HCT116 (cell line): ENCODE data around the gene IL17RD. TPM values are rescaled to one million over a fixed set of nuclear protein-coding genes. Genes with fewer than 3 reads are reported as not detected.

ENCODE experiments used
- ATAC-seq: fragments of 200-7000 bp; cut with Tn5 transposase; 2 replicates; pipeline ENCODE4 v1.9.1; 2020; ENCODE audit warnings: mild to moderate bottlenecking, moderate library complexity
- BruUV-seq: library from RNA; stranded (reverse); fragments of 400-500 nt; replicated peaks from 2 replicates; lab custom pipeline; 2021; lab: Mats Ljungman, UMichigan
- CTCF ChIA-PET: fragments of 300-600 bp; sonication (Branson Sonifier 250); formaldehyde crosslinking; loops from one replicate; lab custom pipeline; 2021; ENCODE audit warnings: antibody characterized with exemption; lab: Charles Lee
- POLR2A ChIA-PET: fragments of 300-600, 350-600 bp; sonication (Branson Sonifier 250); formaldehyde crosslinking; loops from one replicate; lab custom pipeline; 2021; ENCODE audit warnings: antibody characterized with exemption; lab: Charles Lee
- RAD21 ChIA-PET, 2 experiments: fragments of 300-600 bp; sonication (Branson Sonifier 250); formaldehyde crosslinking; loops; one replicate each; lab custom pipeline; 2023; ENCODE audit warnings: low total read pairs in 2 of 2; ENCODE audit not compliant: uncharacterized antibody in 2 of 2, unreplicated experiment in 2 of 2, low non-redundant PET in 1 of 2; lab: Charles Lee
- DNase-seq: peaks from one replicate; pipeline ENCODE4 v3.0.0-alpha.2; 2010; ENCODE audit warnings: low read depth, low spot score
- H2AFZ ChIP-seq: fragments of 200-600 bp; shearing (Covaris generic), sonication (generic); 2 replicates; pipeline ENCODE4 v1.6.1; 2017; ENCODE audit warnings: low read depth, mixed run types, mixed read lengths, antibody characterized with exemption, low read length; ENCODE audit not compliant: poor library complexity, severe bottlenecking
- H3K27ac ChIP-seq: 2 replicates; pipeline ENCODE4 v1.5.1; 2012; ENCODE audit warnings: low read depth, low read length
- H3K27me3 ChIP-seq: fragments of 200-600 bp; sonication (generic); 2 replicates; pipeline ENCODE4 v1.6.1; 2016; ENCODE audit warnings: mixed run types, low read length, mixed read lengths; ENCODE audit not compliant: insufficient read depth
- H3K36me3 ChIP-seq, 2 experiments: fragments of 200-500 bp in 1 of 2; fragments of 200-600 bp in 1 of 2; sonication (Bioruptor generic) in 1 of 2; sonication (generic) in 1 of 2; 2 replicates each; pipeline versions ENCODE4 v1.5.1 to v1.6.1; 2014 to 2016; ENCODE audit warnings: low read length in 2 of 2, inconsistent platforms in 1 of 2, mixed read lengths in 1 of 2, mixed run types in 1 of 2; ENCODE audit not compliant: insufficient read depth in 2 of 2, control insufficient read depth in 1 of 2
- H3K4me1 ChIP-seq, 2 experiments: fragments of 200-600 bp in 1 of 2; sonication (generic) in 1 of 2; 2 replicates each; pipeline versions ENCODE4 v1.5.1 to v1.6.1; 2012 to 2017; ENCODE audit warnings: low read length in 2 of 2, inconsistent platforms in 1 of 2, mild to moderate bottlenecking in 1 of 2, mixed read lengths in 1 of 2, mixed run types in 1 of 2, moderate library complexity in 1 of 2; ENCODE audit not compliant: insufficient read depth in 2 of 2, control insufficient read depth in 1 of 2
- H3K4me2 ChIP-seq: fragments of 200-600 bp; sonication (generic); 2 replicates; pipeline ENCODE4 v1.6.1; 2017; ENCODE audit warnings: mixed run types, low read length, mixed read lengths
- H3K4me3 ChIP-seq, 2 experiments: fragments of 200-600 bp in 1 of 2; sonication (generic) in 1 of 2; replicated peaks in 1 of 2; 2 replicates each; pipeline ENCODE4 v1.5.1; 2011 to 2016; ENCODE audit warnings: low read length in 2 of 2, control low read depth in 1 of 2, low read depth in 1 of 2, mild to moderate bottlenecking in 1 of 2, mixed read lengths in 1 of 2, mixed run types in 1 of 2
- H3K79me2 ChIP-seq: fragments of 200-600 bp; sonication (generic); 2 replicates; pipeline ENCODE4 v1.6.1; 2017; ENCODE audit warnings: mild to moderate bottlenecking, mixed run types, low read length, moderate library complexity, mixed read lengths; ENCODE audit not compliant: insufficient read depth
- H3K9ac ChIP-seq: fragments of 200-600 bp; sonication (generic); 2 replicates; pipeline ENCODE4 v1.6.1; 2016; ENCODE audit warnings: low read length, mixed read lengths
- H3K9me2 ChIP-seq: fragments of 200-600 bp; sonication (generic), shearing (Covaris generic); 2 replicates; pipeline ENCODE4 v1.6.1; 2017; ENCODE audit warnings: mixed run types, mild to moderate bottlenecking, moderate library complexity; ENCODE audit not compliant: insufficient read depth
- H3K9me3 ChIP-seq, 2 experiments: fragments of 200-500 bp in 1 of 2; fragments of 200-600 bp in 1 of 2; sonication (Bioruptor generic) in 1 of 2; sonication (generic) in 1 of 2; 2 replicates each; pipeline ENCODE4 v1.6.1; 2014 to 2017; ENCODE audit warnings: low read length in 2 of 2, mixed read lengths in 2 of 2, inconsistent platforms in 1 of 2, low read depth in 1 of 2, mild to moderate bottlenecking in 1 of 2, mixed run types in 1 of 2, moderate library complexity in 1 of 2; ENCODE audit not compliant: control insufficient read depth in 1 of 2, insufficient read depth in 1 of 2
- H4K20me1 ChIP-seq: fragments of 200-600 bp; sonication (generic), shearing (Covaris generic); 2 replicates; pipeline ENCODE4 v1.6.1; 2017; ENCODE audit warnings: mixed run types, mild to moderate bottlenecking, moderate library complexity; ENCODE audit not compliant: insufficient read depth
- CBX3 ChIP-seq: IDR thresholded peaks from 2 replicates; pipeline ENCODE4 v1.6.1; 2012; ENCODE audit warnings: low read depth
- CEBPB ChIP-seq: IDR thresholded peaks from 2 replicates; pipeline ENCODE4 v1.6.1; 2012; ENCODE audit warnings: low read depth
- ELF1 ChIP-seq: IDR thresholded peaks from 2 replicates; pipeline ENCODE4 v1.6.1; 2012; ENCODE audit warnings: low read depth, borderline replicate concordance
- EZH2phosphoT487 ChIP-seq: fragments of 200-600 bp; IDR thresholded peaks from 2 replicates; pipeline ENCODE4 v1.6.1; 2018; ENCODE audit warnings: antibody characterized with exemption, borderline replicate concordance
- JUND ChIP-seq: IDR thresholded peaks from 2 replicates; pipeline ENCODE4 v1.6.1; 2012
- POLR2A ChIP-seq: IDR thresholded peaks from 2 replicates; pipeline ENCODE4 v1.7.0; 2011; ENCODE audit warnings: borderline replicate concordance; ENCODE audit not compliant: insufficient read depth, insufficient read length; ENCODE audit errors: extremely low read depth
- RAD21 ChIP-seq: IDR thresholded peaks from 2 replicates; pipeline ENCODE4 v1.6.1; 2012; ENCODE audit warnings: low read depth, mild to moderate bottlenecking
- SIN3A ChIP-seq: IDR thresholded peaks from 2 replicates; pipeline ENCODE4 v1.6.1; 2012; ENCODE audit warnings: low read depth
- SP1 ChIP-seq: IDR thresholded peaks from 2 replicates; pipeline ENCODE4 v1.6.1; 2012; ENCODE audit warnings: low read depth
- SRF ChIP-seq: IDR thresholded peaks from 2 replicates; pipeline ENCODE4 v1.6.1; 2012; ENCODE audit warnings: low read depth
- TCF7L2 ChIP-seq: IDR thresholded peaks from 2 replicates; pipeline ENCODE4 v1.7.0; 2011; ENCODE audit warnings: borderline replicate concordance, inconsistent platforms; ENCODE audit not compliant: insufficient read depth, insufficient read length; ENCODE audit errors: extremely low read depth
- YY1 ChIP-seq: IDR thresholded peaks from 2 replicates; pipeline ENCODE4 v1.6.1; 2011; ENCODE audit warnings: low read length, low read depth, moderate library complexity, mild to moderate bottlenecking; ENCODE audit not compliant: insufficient replicate concordance; ENCODE audit errors: extremely low read depth
- ZFX ChIP-seq: fragments of 450-650 bp; IDR thresholded peaks from 2 replicates; pipeline ENCODE4 v1.6.1; 2017
- ZNF274 ChIP-seq: fragments of 200-500 bp; sonication (Bioruptor generic); IDR thresholded peaks from 2 replicates; pipeline ENCODE4 v1.6.1; 2014; ENCODE audit warnings: mild to moderate bottlenecking, low read depth, low read length, inconsistent platforms
- intact Hi-C: fragments of 100-400 bp; cut with micrococcal nuclease; formaldehyde crosslinking; loops from 2 replicates; pipeline ENCODE4 v1.10.0; 2022
- total RNA-seq: library from RNA; stranded (reverse); gene quantifications from one replicate; pipeline ENCODE4 v1.2.1, GENCODE V29; 2021; ENCODE audit not compliant: unreplicated experiment
- TF ChIP-seq, protein P1 (sequence below): IDR thresholded peaks from 2 replicates; pipeline ENCODE4 v1.6.1; 2012
- TF ChIP-seq, protein P2 (sequence below), 3 experiments: fragments of 200-600 bp in 1 of 3; sonication (generic) in 1 of 3; IDR thresholded peaks in 2 of 3; conservative IDR thresholded peaks in 1 of 3; 2 replicates each; pipeline ENCODE4 v1.5.1; 2012 to 2017; ENCODE audit warnings: low read depth in 2 of 3, low read length in 2 of 3, antibody characterized with exemption in 1 of 3, borderline replicate concordance in 1 of 3, control low read depth in 1 of 3, mild to moderate bottlenecking in 1 of 3, mixed read lengths in 1 of 3, mixed run types in 1 of 3, moderate library complexity in 1 of 3; ENCODE audit not compliant: insufficient read depth in 1 of 3
- TF ChIP-seq, protein P3 (sequence below): IDR thresholded peaks from 2 replicates; pipeline ENCODE4 v1.6.1; 2011; ENCODE audit warnings: mild to moderate bottlenecking, low read length, moderate library complexity; ENCODE audit not compliant: insufficient replicate concordance; ENCODE audit errors: extremely low read depth
- TF ChIP-seq, protein P4 (sequence below): IDR thresholded peaks from 2 replicates; pipeline ENCODE4 v1.6.1; 2012; ENCODE audit warnings: low read depth
- TF ChIP-seq, protein P5 (sequence below): IDR thresholded peaks from 2 replicates; pipeline ENCODE4 v1.6.1; 2012

IL17RD gene
- total RNA-seq, 1 experiment from 2014 or later = 12.3 TPM

DNA sequence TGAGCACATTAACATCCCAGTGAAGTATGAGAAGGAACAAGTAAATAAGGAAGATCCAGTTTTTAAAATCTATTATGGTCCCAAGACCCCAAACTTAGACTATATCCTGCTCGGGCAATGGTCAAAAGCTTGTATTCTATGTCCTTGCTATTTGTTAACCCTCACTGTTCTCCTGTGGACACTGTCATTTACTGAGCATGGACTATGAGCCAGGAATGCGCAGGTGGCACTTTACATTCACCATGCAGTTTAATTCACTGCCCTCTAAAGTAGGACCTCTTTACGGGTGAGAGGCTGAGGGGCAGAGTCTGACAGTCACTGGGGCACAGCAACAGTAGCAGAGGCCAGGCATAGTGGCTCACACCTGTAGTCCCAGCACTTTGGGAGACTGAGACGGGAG, 76.1 kb downstream of the IL17RD start:
- CTCF ChIA-PET = no interaction called here
- Histone ChIP-seq H2AFZ (no peak overlapping the region), H3K36me3 (no peaks in the 10 kb centered on the region), H4K20me1 (no peaks in the 10 kb centered on the region), H3K79me2 (no peaks in the 10 kb centered on the region), H3K4me1 (peaks cover 17 to 23% of the 10 kb centered on the region in 2 experiments), H3K27me3 (no peaks in the 10 kb centered on the region), H3K27ac (no peak overlapping the region), H3K4me3 (no peak overlapping the region), H3K4me2 (no peak overlapping the region), H3K9me3 (no peaks in the 10 kb centered on the region), H3K9ac (no peak overlapping the region), H3K9me2 (no peaks in the 10 kb centered on the region)
- ATAC-seq = no peak
- intact Hi-C loops = no loop called here
- BruUV-seq = no TSS peak
- no peak for DNase-seq
- TF ChIP-seq CEBPB (no peak), POLR2A (no peak), ZFX (no peak), ZNF274 (no peak), EZH2phosphoT487 (no peak), CBX3 (no peak), ELF1 (no peak), RAD21 (no peak), SP1 (no peak), TCF7L2 (no peak), YY1 (no peak), JUND (no peak), SRF (no peak), SIN3A (no peak)
- TF ChIP-seq, protein P1, sequence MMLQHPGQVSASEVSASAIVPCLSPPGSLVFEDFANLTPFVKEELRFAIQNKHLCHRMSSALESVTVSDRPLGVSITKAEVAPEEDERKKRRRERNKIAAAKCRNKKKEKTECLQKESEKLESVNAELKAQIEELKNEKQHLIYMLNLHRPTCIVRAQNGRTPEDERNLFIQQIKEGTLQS = no peak
- TF ChIP-seq, protein P2, sequence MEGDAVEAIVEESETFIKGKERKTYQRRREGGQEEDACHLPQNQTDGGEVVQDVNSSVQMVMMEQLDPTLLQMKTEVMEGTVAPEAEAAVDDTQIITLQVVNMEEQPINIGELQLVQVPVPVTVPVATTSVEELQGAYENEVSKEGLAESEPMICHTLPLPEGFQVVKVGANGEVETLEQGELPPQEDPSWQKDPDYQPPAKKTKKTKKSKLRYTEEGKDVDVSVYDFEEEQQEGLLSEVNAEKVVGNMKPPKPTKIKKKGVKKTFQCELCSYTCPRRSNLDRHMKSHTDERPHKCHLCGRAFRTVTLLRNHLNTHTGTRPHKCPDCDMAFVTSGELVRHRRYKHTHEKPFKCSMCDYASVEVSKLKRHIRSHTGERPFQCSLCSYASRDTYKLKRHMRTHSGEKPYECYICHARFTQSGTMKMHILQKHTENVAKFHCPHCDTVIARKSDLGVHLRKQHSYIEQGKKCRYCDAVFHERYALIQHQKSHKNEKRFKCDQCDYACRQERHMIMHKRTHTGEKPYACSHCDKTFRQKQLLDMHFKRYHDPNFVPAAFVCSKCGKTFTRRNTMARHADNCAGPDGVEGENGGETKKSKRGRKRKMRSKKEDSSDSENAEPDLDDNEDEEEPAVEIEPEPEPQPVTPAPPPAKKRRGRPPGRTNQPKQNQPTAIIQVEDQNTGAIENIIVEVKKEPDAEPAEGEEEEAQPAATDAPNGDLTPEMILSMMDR (IDR thresholded peaks at IDR 0.05 in 2 of 3, conservative IDR thresholded peaks at IDR 0.05 in 1 of 3; ENCODE audit: borderline replicate concordance in 1 of 3, insufficient read depth in 1 of 3, low read depth in 2 of 3, low read length in 2 of 3) = no peak
- TF ChIP-seq, protein P3, sequence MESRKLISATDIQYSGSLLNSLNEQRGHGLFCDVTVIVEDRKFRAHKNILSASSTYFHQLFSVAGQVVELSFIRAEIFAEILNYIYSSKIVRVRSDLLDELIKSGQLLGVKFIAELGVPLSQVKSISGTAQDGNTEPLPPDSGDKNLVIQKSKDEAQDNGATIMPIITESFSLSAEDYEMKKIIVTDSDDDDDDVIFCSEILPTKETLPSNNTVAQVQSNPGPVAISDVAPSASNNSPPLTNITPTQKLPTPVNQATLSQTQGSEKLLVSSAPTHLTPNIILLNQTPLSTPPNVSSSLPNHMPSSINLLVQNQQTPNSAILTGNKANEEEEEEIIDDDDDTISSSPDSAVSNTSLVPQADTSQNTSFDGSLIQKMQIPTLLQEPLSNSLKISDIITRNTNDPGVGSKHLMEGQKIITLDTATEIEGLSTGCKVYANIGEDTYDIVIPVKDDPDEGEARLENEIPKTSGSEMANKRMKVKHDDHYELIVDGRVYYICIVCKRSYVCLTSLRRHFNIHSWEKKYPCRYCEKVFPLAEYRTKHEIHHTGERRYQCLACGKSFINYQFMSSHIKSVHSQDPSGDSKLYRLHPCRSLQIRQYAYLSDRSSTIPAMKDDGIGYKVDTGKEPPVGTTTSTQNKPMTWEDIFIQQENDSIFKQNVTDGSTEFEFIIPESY = no peak
- TF ChIP-seq, protein P4, sequence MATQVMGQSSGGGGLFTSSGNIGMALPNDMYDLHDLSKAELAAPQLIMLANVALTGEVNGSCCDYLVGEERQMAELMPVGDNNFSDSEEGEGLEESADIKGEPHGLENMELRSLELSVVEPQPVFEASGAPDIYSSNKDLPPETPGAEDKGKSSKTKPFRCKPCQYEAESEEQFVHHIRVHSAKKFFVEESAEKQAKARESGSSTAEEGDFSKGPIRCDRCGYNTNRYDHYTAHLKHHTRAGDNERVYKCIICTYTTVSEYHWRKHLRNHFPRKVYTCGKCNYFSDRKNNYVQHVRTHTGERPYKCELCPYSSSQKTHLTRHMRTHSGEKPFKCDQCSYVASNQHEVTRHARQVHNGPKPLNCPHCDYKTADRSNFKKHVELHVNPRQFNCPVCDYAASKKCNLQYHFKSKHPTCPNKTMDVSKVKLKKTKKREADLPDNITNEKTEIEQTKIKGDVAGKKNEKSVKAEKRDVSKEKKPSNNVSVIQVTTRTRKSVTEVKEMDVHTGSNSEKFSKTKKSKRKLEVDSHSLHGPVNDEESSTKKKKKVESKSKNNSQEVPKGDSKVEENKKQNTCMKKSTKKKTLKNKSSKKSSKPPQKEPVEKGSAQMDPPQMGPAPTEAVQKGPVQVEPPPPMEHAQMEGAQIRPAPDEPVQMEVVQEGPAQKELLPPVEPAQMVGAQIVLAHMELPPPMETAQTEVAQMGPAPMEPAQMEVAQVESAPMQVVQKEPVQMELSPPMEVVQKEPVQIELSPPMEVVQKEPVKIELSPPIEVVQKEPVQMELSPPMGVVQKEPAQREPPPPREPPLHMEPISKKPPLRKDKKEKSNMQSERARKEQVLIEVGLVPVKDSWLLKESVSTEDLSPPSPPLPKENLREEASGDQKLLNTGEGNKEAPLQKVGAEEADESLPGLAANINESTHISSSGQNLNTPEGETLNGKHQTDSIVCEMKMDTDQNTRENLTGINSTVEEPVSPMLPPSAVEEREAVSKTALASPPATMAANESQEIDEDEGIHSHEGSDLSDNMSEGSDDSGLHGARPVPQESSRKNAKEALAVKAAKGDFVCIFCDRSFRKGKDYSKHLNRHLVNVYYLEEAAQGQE = no peak
- TF ChIP-seq, protein P5, sequence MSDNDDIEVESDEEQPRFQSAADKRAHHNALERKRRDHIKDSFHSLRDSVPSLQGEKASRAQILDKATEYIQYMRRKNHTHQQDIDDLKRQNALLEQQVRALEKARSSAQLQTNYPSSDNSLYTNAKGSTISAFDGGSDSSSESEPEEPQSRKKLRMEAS = no peak
- POLR2A ChIA-PET = no interaction called here
- RAD21 ChIA-PET = no interaction called here
